ENCODE results near the gene HSD17B12. TPM values are rescaled to one million over a fixed set of nuclear protein-coding genes. Genes with fewer than 3 reads are reported as not detected.
A peak's percentile ranks its signal among the peaks of the same experiment; 100 is the strongest.

The HSD17B12 gene
- polyA plus RNA-seq, 2 of the 4 experiments (the other 2 are of a cell fraction) = 102 to 103 TPM

GRCh38 chr11:43880640-43881159, 200.2 kb downstream of the HSD17B12 start, which contains the start of gene ALKBH3 (continued):
- TF ChIP-seq ELK1 (IDR thresholded peaks at IDR 0.05; ENCODE audit: low read depth, low read length) (no peak), ESRRA (IDR thresholded peaks at IDR 0.05; ENCODE audit: borderline replicate concordance, low read length) (0 out of 2 replicates have a peak, but pooled peaks have one; percentile 23), JUN (IDR thresholded peaks at IDR 0.05) (peak; percentile 64 to 83; a peak in 3 of 5 replicates), MAX (IDR thresholded peaks at IDR 0.05) (peak; percentile 93), SREBF2 (IDR thresholded peaks at IDR 0.05) (no peak), CHD4 (IDR thresholded peaks at IDR 0.05; ENCODE audit: borderline replicate concordance) (no peak), NR3C1 (IDR thresholded peaks at IDR 0.05) (no peak), ZFP36 (IDR thresholded peaks at IDR 0.05; ENCODE audit: borderline replicate concordance, partially characterized antibody) (no peak), BCL3 (IDR thresholded peaks at IDR 0.05) (0 out of 3 replicates have a peak, but pooled peaks have one; percentile 18), CBX2 (IDR thresholded peaks at IDR 0.05; ENCODE audit: borderline replicate concordance, low read depth) (no peak), CBX8 (IDR thresholded peaks at IDR 0.05) (no peak), KDM5A (IDR thresholded peaks at IDR 0.05) (peak; percentile 89), BHLHE40 (IDR thresholded peaks at IDR 0.05; ENCODE audit: low read depth, low read length) (no peak), ZSCAN20 (CRISPR knock-in tag; IDR thresholded peaks at IDR 0.05) (no peak), CHD2 (IDR thresholded peaks at IDR 0.05; ENCODE audit: low read length, partially characterized antibody) (peak; percentile 30), USF2 (IDR thresholded peaks at IDR 0.05) (no peak), HMGXB4 (CRISPR knock-in tag; IDR thresholded peaks at IDR 0.05; ENCODE audit: borderline replicate concordance) (no peak; the same call in 1 of the 2 replicates), KDM1A (IDR thresholded peaks at IDR 0.05; ENCODE audit: low read depth) (no peak), GATA3 (IDR thresholded peaks at IDR 0.05; ENCODE audit: borderline replicate concordance) (peak; percentile 65; the same call in 1 of the 2 replicates), RFX5 (IDR thresholded peaks at IDR 0.05) (no peak; the same call in 1 of the 2 replicates), ZNF302 (CRISPR knock-in tag; IDR thresholded peaks at IDR 0.05) (peak; percentile 78), RCOR1 (IDR thresholded peaks at IDR 0.05; ENCODE audit: low read depth, low read length) (no peak), REST (IDR thresholded peaks at IDR 0.05) (peak; percentile 42; the same call in 1 of the 2 replicates), NPAS2 (CRISPR knock-in tag; IDR thresholded peaks at IDR 0.05; ENCODE audit: borderline replicate concordance) (peak; percentile 42; the same call in 1 of the 2 replicates), SMC3 (IDR thresholded peaks at IDR 0.05) (no peak), MYC (IDR thresholded peaks at IDR 0.05; ENCODE audit: borderline replicate concordance, low read length) (no peak), JUNB (IDR thresholded peaks at IDR 0.05) (no peak), HOXB13 (CRISPR knock-in tag; IDR thresholded peaks at IDR 0.05; ENCODE audit: low read depth) (peak; percentile 91), CEBPB (IDR thresholded peaks at IDR 0.05) (no peak), HEYL (CRISPR knock-in tag; IDR thresholded peaks at IDR 0.05) (no peak), MAZ (IDR thresholded peaks at IDR 0.05; ENCODE audit: borderline replicate concordance, low read depth, low read length) (peak; percentile 89; the same call in 1 of the 2 replicates), PHF8 (IDR thresholded peaks at IDR 0.05; ENCODE audit: borderline replicate concordance, low read depth) (peak; percentile 99), ZC3H11A (IDR thresholded peaks at IDR 0.05) (no peak), NFE2L2 (conservative IDR thresholded peaks at IDR 0.05; ENCODE audit: low read length) (no peak)

Measured in A549 (cell line).